WERI-Rb-1 (cell line): ENCODE measurements around the gene UBP1.

Source experiments
- DNase-seq: peaks from one replicate; pipeline ENCODE4 v3.0.0-alpha.2; 2020
- H3K27ac ChIP-seq: fragments of 250-450 bp; sonication (Bioruptor Pico); 2 replicates; pipeline ENCODE4 v1.5.1; 2020; ENCODE audit warnings: mild to moderate bottlenecking, moderate library complexity
- H3K27me3 ChIP-seq: fragments of 250-450 bp; sonication (Bioruptor Pico); 2 replicates; pipeline ENCODE4 v1.5.1; 2021; ENCODE audit warnings: mild to moderate bottlenecking, low read depth, moderate library complexity; ENCODE audit not compliant: insufficient read depth, severe bottlenecking
- H3K36me3 ChIP-seq: fragments of 250-450 bp; sonication (Bioruptor Pico); 2 replicates; pipeline ENCODE4 v1.5.1; 2020; ENCODE audit warnings: mild to moderate bottlenecking, moderate library complexity
- H3K4me3 ChIP-seq: 2 replicates; pipeline ENCODE4 v1.5.1; 2011; ENCODE audit warnings: low read depth, mild to moderate bottlenecking, control low read depth, low read length
- H3K9me3 ChIP-seq: fragments of 250-450 bp; sonication (Bioruptor Pico); 2 replicates; pipeline ENCODE4 v1.5.1; 2021; ENCODE audit warnings: mild to moderate bottlenecking, moderate library complexity; ENCODE audit not compliant: severe bottlenecking
- TF ChIP-seq, protein P1 (sequence below): IDR thresholded peaks from 2 replicates; pipeline ENCODE4 v1.5.1; 2011; ENCODE audit warnings: low read depth, mild to moderate bottlenecking, control low read depth, inconsistent platforms, low read length

The UBP1 gene

DNA sequence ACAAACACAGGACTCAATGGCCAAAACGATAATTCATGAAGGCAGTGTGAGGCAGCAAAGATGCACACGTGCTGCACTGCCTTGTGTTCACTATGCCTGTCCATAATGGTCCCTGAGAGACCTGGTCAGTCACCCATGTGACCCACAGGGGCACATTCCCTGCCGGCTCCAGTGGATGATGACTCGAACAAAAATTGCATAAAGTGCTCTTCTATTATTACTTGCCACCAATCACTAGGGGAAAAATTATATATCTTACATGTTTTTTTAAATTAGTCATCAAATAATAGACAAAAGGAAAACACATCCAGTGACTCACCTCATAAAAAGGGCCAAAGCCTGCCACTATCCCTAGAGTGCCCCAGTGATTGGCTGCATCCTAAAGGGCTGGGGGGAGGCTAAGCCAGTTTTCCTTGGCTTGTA, 47.5 kb downstream of the UBP1 start:
- DNase-seq: no peak
- Histone ChIP-seq H3K27ac (no peak overlapping the region), H3K9me3 (no peaks in the 10 kb centered on the region), H3K27me3 (no peaks in the 10 kb centered on the region), H3K36me3 (peaks cover 46% of the 10 kb centered on the region), H3K4me3 (no peak overlapping the region)
- TF ChIP-seq, protein P1, sequence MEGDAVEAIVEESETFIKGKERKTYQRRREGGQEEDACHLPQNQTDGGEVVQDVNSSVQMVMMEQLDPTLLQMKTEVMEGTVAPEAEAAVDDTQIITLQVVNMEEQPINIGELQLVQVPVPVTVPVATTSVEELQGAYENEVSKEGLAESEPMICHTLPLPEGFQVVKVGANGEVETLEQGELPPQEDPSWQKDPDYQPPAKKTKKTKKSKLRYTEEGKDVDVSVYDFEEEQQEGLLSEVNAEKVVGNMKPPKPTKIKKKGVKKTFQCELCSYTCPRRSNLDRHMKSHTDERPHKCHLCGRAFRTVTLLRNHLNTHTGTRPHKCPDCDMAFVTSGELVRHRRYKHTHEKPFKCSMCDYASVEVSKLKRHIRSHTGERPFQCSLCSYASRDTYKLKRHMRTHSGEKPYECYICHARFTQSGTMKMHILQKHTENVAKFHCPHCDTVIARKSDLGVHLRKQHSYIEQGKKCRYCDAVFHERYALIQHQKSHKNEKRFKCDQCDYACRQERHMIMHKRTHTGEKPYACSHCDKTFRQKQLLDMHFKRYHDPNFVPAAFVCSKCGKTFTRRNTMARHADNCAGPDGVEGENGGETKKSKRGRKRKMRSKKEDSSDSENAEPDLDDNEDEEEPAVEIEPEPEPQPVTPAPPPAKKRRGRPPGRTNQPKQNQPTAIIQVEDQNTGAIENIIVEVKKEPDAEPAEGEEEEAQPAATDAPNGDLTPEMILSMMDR: no peak

DNA sequence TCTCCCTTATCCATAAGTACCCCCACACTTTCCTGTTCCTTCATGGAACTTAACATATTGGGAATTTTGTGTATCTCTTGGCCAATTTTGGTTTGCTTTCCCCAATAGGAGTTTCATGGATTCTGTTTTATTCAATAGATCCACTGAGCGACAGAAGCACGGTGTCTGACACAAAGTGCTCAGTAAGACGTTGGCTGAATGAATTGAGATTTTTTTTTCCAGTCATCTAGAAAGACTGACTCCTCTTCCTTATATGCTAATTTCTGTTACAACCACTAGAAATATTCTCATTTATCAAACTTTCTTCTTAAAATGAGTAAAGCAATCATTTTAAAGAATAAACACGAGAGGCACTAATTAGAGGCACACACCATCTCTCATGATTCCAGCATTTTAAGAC, 48.1 kb downstream of the UBP1 start:
- TF ChIP-seq, protein P1: no peak
- Histone ChIP-seq H3K36me3 (peaks cover 50% of the 10 kb centered on the region), H3K27ac (no peak overlapping the region), H3K4me3 (no peak overlapping the region), H3K9me3 (no peaks in the 10 kb centered on the region), H3K27me3 (no peaks in the 10 kb centered on the region)
- no peak for DNase-seq

DNA sequence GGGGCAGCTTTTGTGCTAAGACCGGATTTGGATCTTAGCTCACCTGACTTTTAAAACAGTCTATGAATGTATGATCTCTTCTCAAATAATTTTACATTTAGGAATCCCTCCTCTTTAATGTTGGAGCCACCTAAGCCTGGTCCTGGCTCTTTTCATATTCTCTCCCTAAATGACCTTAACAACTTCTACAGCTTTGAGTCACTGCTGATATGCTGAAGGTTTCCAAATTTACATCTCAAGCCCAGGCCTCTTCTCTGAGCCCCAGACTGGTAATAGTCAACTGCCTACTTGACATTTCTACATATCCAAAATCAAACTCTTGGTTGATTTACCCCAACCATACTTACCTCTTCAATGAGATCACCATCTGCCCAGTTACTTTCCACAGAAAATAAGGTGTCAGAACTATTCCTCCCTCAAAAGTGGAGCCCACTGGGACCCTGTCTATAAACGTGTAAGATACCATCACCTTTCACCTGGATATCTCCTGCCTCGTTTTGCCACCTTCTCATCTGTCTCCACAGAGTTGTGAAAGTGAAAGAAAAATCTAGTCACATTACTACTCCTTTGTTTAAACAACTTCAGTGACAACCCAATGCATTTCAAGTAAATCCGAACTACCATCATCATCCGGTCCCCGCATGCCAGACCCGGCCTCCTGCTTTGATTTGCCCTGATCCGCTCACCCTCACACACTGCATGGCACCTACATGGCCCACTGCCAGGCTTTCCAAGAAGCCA, 48.8 kb downstream of the UBP1 start:
- Histone ChIP-seq H3K36me3 (peaks cover 48% of the 10 kb centered on the region), H3K27ac (no peak overlapping the region), H3K4me3 (no peak overlapping the region), H3K27me3 (no peaks in the 10 kb centered on the region), H3K9me3 (no peaks in the 10 kb centered on the region)
- no peak for DNase-seq
- TF ChIP-seq, protein P1: no peak

DNA sequence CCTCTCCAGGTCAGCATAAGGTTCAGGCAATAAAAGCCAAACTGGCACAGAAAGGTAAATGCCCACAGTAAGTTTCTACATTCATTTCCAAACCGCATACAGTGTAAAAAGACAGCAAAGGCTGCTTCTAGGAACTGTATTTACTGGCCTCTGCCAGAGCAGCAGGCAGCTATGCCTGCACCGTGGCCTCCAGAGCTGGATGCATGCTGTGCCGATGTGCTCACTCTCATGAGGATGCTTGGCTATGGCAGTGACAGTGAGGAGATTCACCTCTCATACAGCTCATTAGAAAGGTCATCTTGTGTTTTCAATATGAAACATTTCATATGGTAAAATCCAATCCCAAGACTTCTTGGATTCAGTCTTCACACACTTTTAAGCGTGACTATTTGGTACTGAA, 50.3 kb downstream of the UBP1 start:
- DNase-seq: no peak
- H3K9me3 ChIP-seq: no peaks in the 10 kb centered on the region
- H3K27ac ChIP-seq: no peak overlapping the region
- H3K36me3 ChIP-seq: peaks cover 62% of the 10 kb centered on the region
- H3K4me3 ChIP-seq: no peak overlapping the region
- no peaks in the 10 kb centered on the region for H3K27me3 ChIP-seq
- TF ChIP-seq, protein P1: no peak

DNA sequence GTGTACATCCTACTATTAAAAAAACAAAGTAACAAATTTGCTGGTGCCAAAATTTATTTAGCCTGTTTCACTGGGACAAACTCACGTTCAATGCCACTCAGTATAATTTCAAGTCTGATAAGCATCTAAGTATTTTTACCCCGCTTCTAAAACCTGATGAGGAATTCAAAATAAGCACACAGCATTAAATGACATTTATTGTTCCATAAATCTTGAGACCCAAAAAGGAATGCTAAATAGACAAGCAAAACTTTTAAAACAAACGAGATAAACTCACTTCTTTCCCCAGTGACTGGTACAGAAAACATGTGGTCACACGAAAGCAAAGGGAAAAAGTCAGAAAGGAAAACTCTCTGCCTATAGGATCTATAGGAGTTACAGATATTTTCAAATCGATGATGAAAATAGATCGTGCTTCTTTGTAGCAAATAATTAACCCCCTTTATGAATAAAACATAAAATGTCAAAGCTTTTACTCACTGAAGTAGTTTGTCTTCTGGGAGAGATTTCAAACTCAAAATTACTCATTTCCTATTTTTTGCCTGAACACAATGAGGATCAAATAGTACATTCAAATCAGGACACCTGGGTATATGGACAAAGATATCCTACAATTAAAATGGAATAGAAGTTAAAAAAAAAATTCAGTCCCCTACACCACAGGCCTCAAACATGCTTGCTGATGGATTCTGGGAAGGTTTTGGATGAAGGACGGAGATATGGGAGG, 51.7 kb downstream of the UBP1 start:
- Histone ChIP-seq H3K36me3 (peaks cover 71% of the 10 kb centered on the region), H3K4me3 (no peak overlapping the region), H3K9me3 (no peaks in the 10 kb centered on the region), H3K27me3 (no peaks in the 10 kb centered on the region), H3K27ac (no peak overlapping the region)
- DNase-seq: no peak
- TF ChIP-seq, protein P1: no peak
